ENCODE data around the gene C1orf210.

- TF ChIP-seq CTCF (conservative IDR thresholded peaks at IDR 0.05; ENCODE audit: low read length) (no peak), EZH2phosphoT487 (IDR thresholded peaks at IDR 0.05; ENCODE audit: borderline replicate concordance) (no peak)
Observed at GRCh38 chr1:43318831-43319230, 33.5 kb upstream of the C1orf210 start.

All from Loucy (cell line).